GM12878 (cell line): ENCODE results near the gene POU5F1.
"Not testable (repeated sequence)": the region's sequence is repeated elsewhere in the genome, so short reads cannot be mapped to it uniquely, and the experiment has no call there.

ENCODE experiments used
- CTCF ChIP-seq, 3 experiments: IDR thresholded peaks in 2 of 3; conservative IDR thresholded peaks in 1 of 3; 2 replicates each; pipeline ENCODE4 v1.5.1; 2011; ENCODE audit warnings: low read depth in 3 of 3, low read length in 3 of 3, mild to moderate bottlenecking in 3 of 3, control low read depth in 2 of 3, moderate library complexity in 2 of 3, inconsistent platforms in 1 of 3, mixed read lengths in 1 of 3; ENCODE audit not compliant: control insufficient read depth in 2 of 3, insufficient read depth in 1 of 3; ENCODE audit errors: extremely low read depth in 1 of 3
- E2F4 ChIP-seq: IDR thresholded peaks from 2 replicates; pipeline ENCODE4 v1.6.1; 2012; ENCODE audit warnings: low read depth, low read length, improper control_type of control experiment
- MAX ChIP-seq: IDR thresholded peaks from 2 replicates; pipeline ENCODE4 v1.6.1; 2012; ENCODE audit warnings: low read depth, low read length, improper control_type of control experiment
- RELA ChIP-seq: fragments of 450-650 bp; IDR thresholded peaks from 2 replicates; pipeline ENCODE4 v1.8.0; 2014; ENCODE audit warnings: borderline replicate concordance; ENCODE audit not compliant: partially characterized antibody
- TF ChIP-seq, protein P1 (sequence below): IDR thresholded peaks from 2 replicates; pipeline ENCODE4 v1.6.1; 2012; ENCODE audit warnings: low read depth, low read length, improper control_type of control experiment

DNA sequence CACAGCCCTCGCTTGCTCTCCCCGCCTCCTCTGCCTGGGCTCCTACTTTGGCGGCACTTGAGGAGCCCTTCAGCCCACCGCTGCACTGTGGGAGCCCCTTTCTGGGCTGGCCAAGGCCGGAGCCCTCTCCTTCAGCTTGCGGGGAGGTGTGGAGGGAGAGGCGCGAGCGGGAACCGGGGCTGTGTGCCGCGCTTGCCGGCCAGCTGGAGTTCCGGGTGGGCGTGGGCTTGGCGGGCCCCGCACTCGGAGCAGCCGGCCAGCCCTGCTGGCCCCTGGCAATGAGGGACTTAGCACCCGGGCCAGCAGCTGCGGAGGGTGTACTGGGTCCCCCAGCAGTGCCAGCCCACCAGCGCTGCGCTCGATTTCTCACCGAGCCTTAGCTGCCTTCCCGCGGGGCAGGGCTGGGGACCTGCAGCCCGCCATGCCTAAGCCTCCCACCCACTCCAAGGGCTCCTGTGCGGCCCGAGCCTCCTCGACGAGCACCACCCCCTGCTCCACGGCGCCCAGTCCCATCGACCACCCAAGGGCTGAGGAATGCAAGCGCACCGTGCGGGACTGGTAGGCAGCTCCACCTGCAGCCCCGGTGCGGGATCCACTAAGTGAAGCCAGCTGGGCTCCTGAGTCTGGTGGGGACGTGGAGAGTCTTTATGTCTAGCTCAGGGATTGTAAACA lies 25.0 kb upstream of the POU5F1 start:
- TF ChIP-seq RELA; E2F4; MAX; CTCF (IDR thresholded peaks at IDR 0.05 in 2 of 3, conservative IDR thresholded peaks at IDR 0.05 in 1 of 3; ENCODE audit: control insufficient read depth in 2 of 3, extremely low read depth in 1 of 3, insufficient read depth in 1 of 3, low read depth in 3 of 3, low read length in 3 of 3): not testable (repeated sequence)
- TF ChIP-seq, protein P1, sequence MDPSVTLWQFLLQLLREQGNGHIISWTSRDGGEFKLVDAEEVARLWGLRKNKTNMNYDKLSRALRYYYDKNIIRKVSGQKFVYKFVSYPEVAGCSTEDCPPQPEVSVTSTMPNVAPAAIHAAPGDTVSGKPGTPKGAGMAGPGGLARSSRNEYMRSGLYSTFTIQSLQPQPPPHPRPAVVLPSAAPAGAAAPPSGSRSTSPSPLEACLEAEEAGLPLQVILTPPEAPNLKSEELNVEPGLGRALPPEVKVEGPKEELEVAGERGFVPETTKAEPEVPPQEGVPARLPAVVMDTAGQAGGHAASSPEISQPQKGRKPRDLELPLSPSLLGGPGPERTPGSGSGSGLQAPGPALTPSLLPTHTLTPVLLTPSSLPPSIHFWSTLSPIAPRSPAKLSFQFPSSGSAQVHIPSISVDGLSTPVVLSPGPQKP, result not testable (repeated sequence)
